NCI-H510A treated with DMSO at 0.1 percent for 48 hours (cell line): Measurements from ENCODE around the gene HMCES.
"Not testable (repeated sequence)": the region's sequence is repeated elsewhere in the genome, so short reads cannot be mapped to it uniquely, and the experiment has no call there.

Source experiments
- DNase-seq: peaks from one replicate; lab custom pipeline; 2025; lab: John Stamatoyannopoulos, UW

Gene HMCES

DNA sequence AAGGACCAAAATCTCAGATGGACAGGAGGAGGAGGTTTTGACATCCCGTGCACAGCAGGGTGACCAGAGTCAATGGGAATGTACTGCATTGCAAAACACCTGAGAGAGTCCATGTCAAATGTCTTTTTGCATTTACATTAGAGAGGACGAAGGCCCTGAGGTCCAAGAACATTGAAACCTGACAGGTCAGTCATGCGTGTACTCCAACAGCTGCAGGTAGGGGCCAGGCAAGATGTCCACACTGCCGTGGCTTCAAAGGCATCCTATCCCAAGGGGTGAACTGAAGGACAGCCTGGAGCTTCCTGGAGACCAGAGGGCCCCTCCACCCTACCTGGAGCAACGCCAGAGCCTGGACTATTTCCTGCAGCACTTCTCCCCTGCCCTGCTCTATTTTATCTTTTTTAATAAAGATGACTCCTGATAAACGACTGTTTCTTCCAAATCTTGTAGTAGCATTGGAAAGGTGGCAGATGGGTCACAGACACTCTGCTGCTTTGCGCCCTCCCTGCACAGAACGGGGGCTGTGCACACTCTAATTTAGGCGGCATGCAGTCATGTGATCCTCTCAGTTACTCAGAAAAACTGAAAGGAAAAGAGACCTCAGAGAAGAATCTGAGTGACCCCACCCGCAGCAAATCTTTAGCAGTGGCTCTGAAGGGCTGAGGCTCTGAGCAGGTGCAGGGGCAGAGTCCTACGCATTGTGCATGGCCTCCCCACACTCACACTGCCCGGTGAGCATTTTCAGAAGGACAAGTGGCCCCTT is 68.2 kb downstream of the HMCES start:
- no peak for DNase-seq

DNA sequence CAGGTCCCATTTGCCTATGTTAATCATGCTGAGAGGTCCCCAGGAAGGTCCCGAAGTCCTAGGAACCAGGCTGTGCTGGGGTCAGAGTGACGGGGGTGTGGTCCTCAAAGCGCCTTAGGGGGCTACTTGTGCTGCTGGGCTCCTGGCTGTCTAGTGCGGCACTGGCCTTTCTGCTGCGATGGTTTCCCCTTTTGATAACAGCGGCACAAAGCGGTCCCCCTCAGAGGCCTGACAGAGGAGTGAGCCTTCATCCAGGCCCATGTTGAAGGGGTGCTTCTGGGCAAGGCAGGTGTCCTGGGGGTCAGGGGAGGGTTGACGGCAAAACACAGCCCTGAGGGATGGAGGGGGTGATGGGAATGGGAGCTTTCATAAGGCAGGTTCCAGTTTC is 68.8 kb downstream of the HMCES start:
- DNase-seq = no peak

DNA sequence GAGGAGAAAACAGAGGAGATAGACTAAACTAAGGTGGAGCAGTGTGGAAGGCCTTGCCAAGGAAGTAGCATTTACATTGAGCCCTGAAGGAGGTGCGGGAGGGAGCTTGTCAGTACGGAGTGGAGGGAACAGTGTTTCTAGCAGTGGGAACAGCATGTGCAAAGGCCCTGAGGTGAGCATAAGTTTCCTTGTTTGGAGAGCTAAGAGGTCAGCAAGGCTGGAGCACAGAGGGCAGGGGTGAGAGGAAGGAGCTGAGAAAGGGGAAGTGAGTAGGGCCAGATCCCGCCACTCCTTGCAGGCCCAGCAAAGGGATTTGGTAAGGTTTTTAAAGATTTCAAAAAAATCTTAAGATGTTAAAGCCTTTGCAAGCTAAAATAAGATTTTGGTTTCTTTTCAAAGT is 70.1 kb downstream of the HMCES start:
- DNase-seq = no peak

DNA sequence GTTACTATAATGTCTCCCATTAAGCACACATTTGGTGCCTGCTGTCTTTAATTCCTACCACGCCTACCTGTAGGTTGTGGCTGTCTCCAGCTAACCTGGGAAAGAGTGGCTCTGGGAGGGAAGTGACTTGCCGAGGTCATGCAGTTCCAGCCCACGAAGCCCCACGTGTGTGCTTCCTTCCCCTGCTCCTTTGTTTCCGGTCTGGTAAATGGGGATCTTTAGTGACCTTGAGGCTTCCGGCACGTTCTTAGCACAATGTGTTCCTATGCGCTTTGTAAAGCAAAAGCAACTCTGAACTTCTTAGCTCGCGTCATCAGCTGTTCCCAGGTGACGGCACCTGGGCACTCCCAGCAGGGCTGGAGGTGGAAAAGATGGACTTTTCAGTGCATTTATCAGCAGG is 70.5 kb downstream of the HMCES start:
- DNase-seq = not testable (repeated sequence)

DNA sequence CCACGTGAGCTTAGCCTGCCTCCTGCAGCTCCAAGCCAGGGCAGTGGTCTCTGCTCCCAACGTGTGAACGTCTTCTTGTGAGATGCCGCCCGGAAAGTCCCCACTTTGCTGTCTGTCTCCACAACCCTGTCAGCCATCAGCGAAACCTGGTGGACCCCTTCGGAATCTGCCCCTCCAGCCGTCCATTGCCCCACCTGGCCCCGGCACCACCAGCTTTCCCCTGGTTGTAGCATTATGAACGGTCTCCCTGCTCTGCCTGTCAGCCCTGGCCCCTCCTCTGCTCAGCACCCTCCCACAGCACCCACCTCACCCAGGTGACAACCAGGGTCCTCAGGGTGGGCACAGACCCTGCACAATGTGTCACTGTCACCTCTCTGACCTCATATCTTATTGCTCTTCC is 71.1 kb downstream of the HMCES start:
- DNase-seq = no peak

DNA sequence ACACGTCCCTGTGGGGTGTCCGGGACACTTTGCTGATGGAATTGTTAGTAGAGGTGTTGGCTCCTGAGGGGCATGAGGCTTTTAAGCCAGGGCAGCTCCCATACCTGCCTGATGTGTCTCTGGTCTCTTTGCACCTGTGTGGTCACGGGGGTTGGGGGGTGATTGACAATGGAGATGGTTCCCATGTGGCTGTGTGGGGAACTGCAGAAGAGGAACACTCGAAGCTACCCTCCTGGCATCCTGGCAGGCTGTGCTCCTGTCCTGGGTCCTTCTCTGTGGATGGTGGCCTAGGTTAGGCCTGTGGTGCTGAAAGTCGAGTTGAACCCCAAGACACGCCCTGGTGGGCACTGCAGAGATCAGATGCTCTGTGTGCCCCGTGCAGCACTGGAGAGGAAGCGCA is 73.4 kb downstream of the HMCES start:
- no peak for DNase-seq

DNA sequence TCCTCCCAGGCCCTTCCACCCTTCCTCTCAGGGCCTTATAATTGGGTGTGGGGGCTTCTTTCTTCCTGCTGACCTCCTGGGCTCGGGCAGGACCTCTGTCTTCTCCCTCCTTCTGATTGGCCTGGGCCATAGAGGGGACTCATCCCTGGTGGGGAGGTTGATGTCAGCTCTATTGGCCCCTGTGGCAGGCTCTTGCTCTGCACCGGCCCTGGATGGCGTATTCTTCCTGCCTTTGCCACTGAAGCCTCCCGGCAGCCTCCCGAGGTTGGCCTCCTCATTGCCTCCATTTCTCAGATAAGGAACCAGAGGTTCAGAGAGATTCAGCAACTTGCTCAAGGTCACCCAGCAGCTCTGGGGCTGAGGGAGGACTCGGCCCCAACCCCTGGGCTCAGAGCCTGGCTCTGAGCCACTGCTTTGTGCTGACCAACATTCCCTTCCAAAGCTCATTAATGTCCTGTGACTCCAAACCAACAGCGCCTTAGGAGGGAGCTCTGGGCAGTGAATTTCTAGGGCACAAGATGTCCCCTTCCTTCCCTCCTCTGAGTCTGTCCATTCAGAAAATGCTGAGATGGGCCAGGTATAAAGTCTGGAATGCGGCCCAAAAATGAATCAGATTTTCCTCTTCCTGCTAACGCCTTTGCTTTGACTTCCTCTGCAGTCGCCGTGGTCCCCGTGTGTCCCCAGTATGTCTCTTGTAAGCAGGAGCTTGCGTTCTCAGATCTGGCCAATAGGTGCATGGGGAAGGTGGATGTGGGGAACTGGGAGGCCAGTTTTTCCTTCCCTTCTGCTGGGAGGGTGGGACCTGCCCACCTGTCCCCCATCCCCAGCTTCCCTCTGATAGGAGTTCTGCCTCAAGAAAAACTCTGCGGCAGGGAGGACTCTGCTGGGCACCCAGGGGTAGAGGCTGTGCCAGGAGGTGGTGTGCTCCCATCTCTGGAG is 74.2 kb downstream of the HMCES start:
- no peak for DNase-seq

DNA sequence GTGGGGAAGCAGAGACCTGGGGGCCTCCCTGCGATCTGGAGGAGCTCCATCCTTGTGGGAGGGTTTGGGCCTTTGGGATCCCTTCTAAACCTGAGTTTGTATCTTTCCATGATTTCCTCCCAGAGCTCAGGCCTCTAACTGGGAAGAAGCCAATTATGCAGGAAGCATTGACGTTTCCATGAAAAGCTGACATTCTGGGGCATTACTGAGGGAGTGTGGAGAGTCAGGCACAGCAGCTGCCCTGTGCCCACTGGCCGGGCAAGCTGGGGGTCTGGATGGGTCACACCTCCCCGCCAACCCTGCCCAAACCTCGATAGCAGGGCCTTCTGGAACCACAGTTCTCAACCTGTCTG is 74.9 kb downstream of the HMCES start:
- no peak for DNase-seq
